K562 (cell line): ENCODE data around the gene SEPHS2.

Experiments used
- CTCF ChIP-seq, 3 experiments: IDR thresholded peaks in 2 of 3; conservative IDR thresholded peaks in 1 of 3; 2 replicates each; pipeline ENCODE4 v1.5.1; 2011 to 2012; ENCODE audit warnings: low read length in 3 of 3, mild to moderate bottlenecking in 3 of 3, control low read depth in 2 of 3, improper control_type of control experiment in 1 of 3, inconsistent platforms in 1 of 3, low read depth in 1 of 3, mixed read lengths in 1 of 3, moderate library complexity in 1 of 3; ENCODE audit not compliant: insufficient read depth in 2 of 3
- KAT2B ChIP-seq: IDR thresholded peaks from one replicate; pipeline ENCODE4 v1.6.1; 2012; ENCODE audit warnings: low read depth, mild to moderate bottlenecking, control low read depth, inconsistent platforms, low read length, moderate library complexity
- ZNF133 ChIP-seq: fragments of 250-450 bp; sonication (Bioruptor Pico); IDR thresholded peaks from 2 replicates; pipeline ENCODE4 v1.4.0; 2020; ENCODE audit warnings: mild to moderate bottlenecking
- ZNF280B ChIP-seq: fragments of 250-450 bp; sonication (Bioruptor Pico); IDR thresholded peaks from 2 replicates; pipeline ENCODE4 v1.5.1; 2021; ENCODE audit warnings: mild to moderate bottlenecking
- ZNF3 ChIP-seq: fragments of 250-450 bp; sonication (Bioruptor Pico); IDR thresholded peaks from 2 replicates; pipeline ENCODE4 v1.5.0; 2021; ENCODE audit warnings: mild to moderate bottlenecking, moderate library complexity

- TF ChIP-seq CTCF (IDR thresholded peaks at IDR 0.05 in 2 of 3, conservative IDR thresholded peaks at IDR 0.05 in 1 of 3; ENCODE audit: insufficient read depth in 2 of 3, low read depth in 1 of 3, low read length in 3 of 3) (no peak), ZNF133 (no peak), ZNF3 (no peak), KAT2B (no peak), ZNF280B (CRISPR knock-in tag) (no peak)
Observed at GRCh38 chr16:30472328-30472942, 26.8 kb upstream of the SEPHS2 start, which contains the start of gene ITGAL.
